Astrocyte of the hippocampus (primary cell): ENCODE results near the gene SMOC1.

Experiments used
- DNase-seq: peaks from one replicate; pipeline ENCODE4 v3.0.0; 2011; ENCODE audit warnings: low read depth, low spot score

SMOC1 gene

DNA sequence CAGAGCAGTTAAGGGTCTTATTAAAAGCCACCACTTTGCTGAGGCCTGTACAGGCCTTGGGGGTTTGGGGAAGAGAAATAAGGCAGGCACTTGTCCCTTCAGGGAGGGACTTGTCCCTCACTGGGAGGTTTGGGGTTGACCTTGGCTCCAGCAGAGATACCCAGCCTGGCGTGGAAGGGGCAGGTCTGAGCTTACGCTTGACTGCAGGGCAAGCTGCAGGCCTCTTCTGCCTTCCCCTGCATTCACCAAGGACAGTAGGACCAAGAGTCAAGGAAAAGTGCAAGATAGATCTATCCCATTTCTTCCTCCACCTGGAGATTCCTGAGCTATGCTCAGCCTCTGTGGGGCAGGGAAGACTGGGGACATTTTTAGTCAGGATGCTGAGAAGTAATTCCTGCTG is 154.3 kb downstream of the SMOC1 start:
- no peak for DNase-seq

- no peak for DNase-seq
Observed at GRCh38 chr14:70034257-70034656, 155.0 kb downstream of the SMOC1 start.

- DNase-seq, result no peak
Observed at GRCh38 chr14:70036665-70037064, 157.4 kb downstream of the SMOC1 start.

- no peak for DNase-seq
Observed at GRCh38 chr14:70043001-70043400, 163.8 kb downstream of the SMOC1 start.

- no peak for DNase-seq
Observed at GRCh38 chr14:70045310-70045709, 166.1 kb downstream of the SMOC1 start.

DNA sequence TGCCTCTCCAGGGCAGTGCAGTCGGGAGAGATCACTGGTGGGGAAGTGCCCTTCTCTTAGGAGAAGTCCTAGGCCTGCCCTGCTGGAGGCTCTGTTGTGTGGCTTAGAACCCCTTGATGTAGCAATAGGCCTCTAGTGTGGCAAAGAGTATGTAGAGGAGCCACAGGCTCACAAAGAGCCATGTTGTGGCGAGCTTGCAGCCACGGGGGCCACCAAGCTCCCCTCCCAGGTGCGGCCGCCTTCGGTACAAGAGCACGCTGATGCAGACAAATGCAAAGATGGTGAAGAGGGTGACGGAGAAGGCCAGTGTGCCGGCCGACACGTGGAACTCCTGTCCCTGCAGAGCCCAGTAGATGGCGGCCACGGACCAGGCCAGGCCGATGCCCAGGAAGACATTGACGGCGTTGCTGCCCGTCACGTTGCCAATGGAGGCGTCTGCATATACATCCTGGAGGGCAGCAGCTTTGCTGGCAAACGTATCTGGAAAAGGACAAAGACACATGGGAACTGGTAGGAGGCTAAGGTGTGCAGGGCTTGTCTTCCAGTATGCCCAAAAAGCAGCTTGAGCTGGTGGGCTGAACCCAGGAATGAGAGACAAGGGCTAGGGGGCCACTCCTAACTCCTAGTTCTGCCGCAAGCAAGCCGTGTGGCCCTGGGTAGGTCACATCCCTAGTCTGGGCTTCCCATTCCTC is 166.8 kb downstream of the SMOC1 start:
- peak; percentile 67 for DNase-seq

GRCh38 chr14:70047598-70048312 is 168.5 kb downstream of the SMOC1 start:
- no peak for DNase-seq

DNA sequence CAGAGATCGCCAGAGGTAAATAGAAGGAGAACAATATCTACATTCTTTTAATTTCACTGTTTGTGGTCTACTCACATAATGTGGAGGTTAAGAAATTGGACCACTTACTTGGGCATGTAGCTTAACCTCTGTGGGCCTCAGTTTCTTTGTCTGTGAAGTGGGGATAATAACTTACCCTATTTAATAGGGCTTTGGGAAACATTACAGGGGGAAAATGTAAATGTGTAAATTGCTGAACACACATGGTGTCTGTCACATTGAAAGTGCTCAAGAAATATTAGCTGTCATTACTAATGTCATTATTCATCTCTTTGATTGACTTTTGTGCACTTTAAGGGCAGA is 169.1 kb downstream of the SMOC1 start:
- no peak for DNase-seq

DNA sequence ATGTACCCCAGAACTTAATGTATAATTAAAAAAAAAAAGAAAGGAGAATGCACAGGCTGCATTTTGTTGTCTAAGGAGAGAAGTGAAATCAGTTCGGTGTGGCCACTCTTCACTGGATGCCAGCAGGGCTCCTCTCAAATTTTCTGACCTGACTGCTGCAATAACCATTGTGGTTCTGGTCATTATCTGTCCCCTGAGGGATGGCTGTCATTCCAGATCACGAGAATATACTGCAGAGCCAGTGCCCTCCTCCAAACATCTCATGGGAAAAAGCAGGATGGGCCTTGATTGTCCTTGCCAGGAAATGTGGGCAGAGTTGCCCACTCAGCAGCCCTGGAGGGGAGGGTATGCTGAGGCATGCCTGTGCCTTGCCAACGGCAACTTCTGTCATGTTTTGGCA is 170.4 kb downstream of the SMOC1 start:
- DNase-seq, result no peak

- no peak for DNase-seq
Observed at GRCh38 chr14:70050136-70050535, 170.9 kb downstream of the SMOC1 start.

GRCh38 chr14:70052990-70053389 is 173.8 kb downstream of the SMOC1 start:
- peak; percentile 64 for DNase-seq

DNA sequence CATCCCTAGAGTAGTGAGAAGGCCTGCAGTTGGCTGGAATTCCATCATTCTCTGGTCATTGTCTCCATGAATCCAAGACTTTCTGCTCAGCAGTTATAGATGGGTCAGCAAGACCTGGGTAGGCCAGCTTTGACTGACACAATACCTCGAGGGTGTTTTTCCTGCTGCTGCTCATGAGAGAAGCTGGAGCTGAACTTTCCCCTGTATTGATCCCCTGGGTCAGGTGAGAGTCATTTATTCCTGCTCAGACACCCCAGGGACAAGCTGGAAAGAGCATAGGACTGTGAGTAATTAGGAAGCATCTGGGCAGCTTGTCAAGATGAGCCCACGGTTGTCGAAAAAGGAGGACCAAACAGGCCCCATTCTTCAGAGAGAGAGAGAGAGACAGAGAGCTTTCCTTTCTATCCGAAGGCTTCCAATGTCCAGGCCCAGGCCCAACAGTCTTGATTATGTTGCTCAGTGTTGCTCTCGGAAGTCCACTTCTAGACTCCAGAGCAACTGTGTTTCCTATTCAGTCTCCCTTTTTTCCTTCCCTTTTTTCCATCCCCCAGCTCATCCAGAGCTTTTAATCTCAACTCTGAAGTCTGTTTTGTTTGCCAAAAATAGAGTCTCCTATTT is 178.4 kb downstream of the SMOC1 start:
- DNase-seq, result no peak

DNA sequence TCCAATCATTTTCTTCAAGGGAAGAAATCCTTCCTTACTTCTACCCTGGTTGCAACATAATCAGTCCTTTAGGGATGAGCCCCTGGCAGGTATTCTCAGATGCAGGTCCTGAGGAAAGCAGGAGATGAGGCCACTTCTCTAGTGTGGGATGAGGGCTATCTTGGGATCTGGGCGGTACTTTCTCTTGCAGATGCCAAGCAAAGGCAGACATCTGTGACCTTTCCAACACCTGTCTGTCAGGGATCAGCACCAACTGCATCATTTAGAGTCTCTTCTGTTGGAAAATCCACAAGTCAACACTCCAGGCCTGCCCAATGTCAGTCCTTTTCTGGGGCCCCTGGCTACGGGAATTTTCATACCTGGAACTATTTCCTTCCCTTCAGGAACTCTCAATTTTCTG is 180.3 kb downstream of the SMOC1 start:
- no peak for DNase-seq

- no peak for DNase-seq
Observed at GRCh38 chr14:70061108-70061507, 181.9 kb downstream of the SMOC1 start.

GRCh38 chr14:70064136-70064865 is 185.1 kb downstream of the SMOC1 start:
- DNase-seq, result no peak

- no peak for DNase-seq
Observed at GRCh38 chr14:70067810-70068209, 188.6 kb downstream of the SMOC1 start.

DNA sequence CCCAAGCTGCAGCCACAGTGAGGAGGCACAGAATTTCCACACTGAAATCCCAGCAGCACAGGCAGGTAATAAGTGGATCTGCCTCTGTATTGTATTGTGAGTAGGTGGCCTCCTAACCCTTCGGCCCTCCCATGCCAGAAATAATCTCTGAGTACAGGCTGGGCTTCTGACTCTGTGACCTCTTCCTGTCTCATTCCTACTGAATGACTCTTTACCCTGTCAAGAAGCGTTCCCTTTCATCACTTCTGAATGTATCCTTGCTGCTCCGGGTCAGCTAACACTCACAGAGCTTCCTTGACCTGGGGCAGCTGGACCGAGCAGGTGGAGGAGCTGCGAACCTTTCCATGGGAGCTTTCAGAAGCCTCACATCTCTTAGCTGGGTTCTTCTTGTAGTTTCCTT is 190.0 kb downstream of the SMOC1 start:
- DNase-seq, result no peak

DNA sequence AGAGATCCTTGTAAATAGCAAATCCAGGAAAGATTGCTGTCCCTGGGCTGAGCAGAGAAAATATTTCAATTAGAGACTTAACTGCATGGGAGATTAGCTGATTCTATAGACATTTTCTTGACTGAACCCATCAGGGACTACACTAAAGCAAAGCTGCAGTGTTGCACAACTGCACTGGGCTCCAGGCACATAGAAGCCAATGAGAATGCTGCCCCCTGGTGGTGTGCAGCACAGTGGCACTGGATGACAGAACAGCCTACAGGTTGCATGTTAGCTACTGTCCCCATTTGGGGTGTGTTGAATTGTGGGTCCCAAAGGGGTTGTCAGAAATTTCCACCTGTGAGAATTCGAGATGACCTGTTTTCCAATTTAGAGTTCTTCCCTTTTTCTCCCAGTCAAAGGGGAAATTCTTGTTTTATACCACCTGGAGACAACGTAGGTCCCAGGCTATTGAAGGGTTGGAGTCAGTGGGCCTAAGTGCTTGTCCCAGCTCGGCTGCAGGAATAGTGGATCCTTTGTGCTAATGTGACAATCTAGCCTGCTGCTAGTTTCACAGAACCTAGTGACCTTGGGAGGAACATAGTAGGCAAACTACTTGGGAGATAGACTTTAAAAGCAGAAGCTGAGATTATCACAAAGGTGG is 194.8 kb downstream of the SMOC1 start:
- DNase-seq, result peak; percentile 41

GRCh38 chr14:70077005-70077404 is 197.8 kb downstream of the SMOC1 start:
- no peak for DNase-seq

DNA sequence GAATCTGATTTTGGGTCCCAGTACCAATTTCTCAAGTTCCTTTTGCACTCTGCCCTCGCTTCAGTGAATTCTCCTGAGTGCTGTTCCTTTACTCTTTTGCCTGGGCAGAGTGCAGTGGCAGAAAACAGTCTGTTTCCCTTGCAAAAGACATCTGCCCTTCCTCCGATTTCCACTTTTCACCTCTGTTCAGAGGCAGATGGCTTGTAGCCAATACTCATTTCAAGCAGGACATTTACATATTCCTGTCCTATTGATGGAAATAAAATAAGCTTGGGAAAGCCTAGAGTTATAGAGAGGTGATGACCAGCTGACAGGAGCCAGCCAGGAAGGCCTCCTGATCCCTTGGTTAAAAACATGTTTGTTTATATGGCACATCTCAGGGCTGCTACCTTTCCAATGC is 198.5 kb downstream of the SMOC1 start:
- DNase-seq, result no peak

DNA sequence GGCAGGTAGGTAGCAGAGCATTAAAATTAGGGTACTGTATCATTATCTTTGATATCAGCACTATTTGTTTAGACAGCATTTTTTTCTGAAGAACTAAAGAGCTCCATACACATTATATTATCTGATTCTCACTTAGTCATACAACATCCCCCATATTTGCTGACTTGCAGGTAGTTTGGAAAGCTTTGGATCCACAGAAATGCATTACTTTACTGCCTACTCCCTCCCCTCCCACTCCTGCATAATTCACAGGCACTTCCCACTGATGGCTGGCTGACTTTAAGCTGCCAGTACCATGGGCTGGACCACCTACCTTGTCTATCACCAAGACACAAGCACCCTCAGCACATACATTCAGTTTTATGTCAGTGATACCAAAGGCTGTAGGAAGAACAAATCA is 199.1 kb downstream of the SMOC1 start:
- no peak for DNase-seq

GRCh38 chr14:70080076-70080475 is 200.9 kb downstream of the SMOC1 start:
- no peak for DNase-seq
